Caco-2 (cell line): Measurements from ENCODE around the gene EXOSC9. TPM values are rescaled to one million over a fixed set of nuclear protein-coding genes. Genes with fewer than 3 reads are reported as not detected.

Experiments
- BruUV-seq: library from RNA; stranded (reverse); fragments of 400-500 nt; replicated peaks from 2 replicates; lab custom pipeline; 2021; lab: Mats Ljungman, UMichigan
- CTCF ChIA-PET: fragments of 300-600 bp; sonication (Branson Sonifier 250); formaldehyde crosslinking; loops from one replicate; lab custom pipeline; 2022; ENCODE audit warnings: antibody characterized with exemption; lab: Charles Lee
- POLR2A ChIA-PET: fragments of 300-600 bp; sonication (Branson Sonifier 250); formaldehyde crosslinking; loops from one replicate; lab custom pipeline; 2022; ENCODE audit warnings: antibody characterized with exemption; lab: Charles Lee
- DNase-seq, 2 experiments: peaks; one replicate each; pipeline versions ENCODE4 v3.0.0 to v3.0.0-alpha.2; 2020 to 2022
- H3K27me3 ChIP-seq: replicated peaks from 2 replicates; pipeline ENCODE4 v1.6.0; 2011; ENCODE audit warnings: low read length; ENCODE audit not compliant: control insufficient read depth, insufficient read depth
- H3K36me3 ChIP-seq: 2 replicates; pipeline ENCODE4 v1.5.1; 2011; ENCODE audit warnings: low read length; ENCODE audit not compliant: control insufficient read depth, insufficient read depth
- H3K4me1 ChIP-seq: fragments of 250-450 bp; sonication (Bioruptor Pico); 2 replicates; pipeline ENCODE4 v1.5.1; 2020; ENCODE audit warnings: mild to moderate bottlenecking
- H3K4me3 ChIP-seq: 2 replicates; pipeline ENCODE4 v1.5.1; 2011; ENCODE audit warnings: low read depth, mild to moderate bottlenecking, control low read depth, low read length
- H3K9me3 ChIP-seq: fragments of 250-450 bp; sonication (Bioruptor Pico); 2 replicates; pipeline ENCODE4 v1.5.1; 2020; ENCODE audit warnings: mild to moderate bottlenecking, moderate library complexity
- H3K27ac Mint-ChIP-seq: one replicate; pipeline ENCODE4 v1.8.0; 2022; ENCODE audit warnings: mixed read lengths; ENCODE audit not compliant: unreplicated experiment
- H3K27me3 Mint-ChIP-seq: one replicate; pipeline ENCODE4 v1.8.0; 2022; ENCODE audit warnings: mixed read lengths; ENCODE audit not compliant: insufficient read depth, unreplicated experiment
- H3K36me3 Mint-ChIP-seq: one replicate; pipeline ENCODE4 v1.8.0; 2022; ENCODE audit warnings: mild to moderate bottlenecking, mixed read lengths; ENCODE audit not compliant: insufficient read depth, unreplicated experiment
- H3K4me1 Mint-ChIP-seq: one replicate; pipeline ENCODE4 v1.8.0; 2022; ENCODE audit warnings: low read depth, mixed read lengths; ENCODE audit not compliant: unreplicated experiment
- H3K4me3 Mint-ChIP-seq: one replicate; pipeline ENCODE4 v1.8.0; 2022; ENCODE audit warnings: mild to moderate bottlenecking, moderate library complexity, mixed read lengths; ENCODE audit not compliant: unreplicated experiment
- H3K9me3 Mint-ChIP-seq: one replicate; pipeline ENCODE4 v1.8.0; 2022; ENCODE audit warnings: mixed read lengths; ENCODE audit not compliant: unreplicated experiment
- CTCF ChIP-seq, 2 experiments: fragments of 200-600 bp in 1 of 2; IDR thresholded peaks; 1 replicate in 1 of 2; 2 replicates in 1 of 2; pipeline versions ENCODE4 v1.5.1 to v1.8.0; 2011 to 2022; ENCODE audit warnings: antibody characterized with exemption in 1 of 2, control low read depth in 1 of 2, inconsistent platforms in 1 of 2, low read depth in 1 of 2, low read length in 1 of 2, mild to moderate bottlenecking in 1 of 2, moderate library complexity in 1 of 2; ENCODE audit not compliant: insufficient read depth in 1 of 2, severe bottlenecking in 1 of 2, unreplicated experiment in 1 of 2
- intact Hi-C: fragments of 100-400 bp; cut with micrococcal nuclease; formaldehyde crosslinking; loops from one replicate; pipeline ENCODE4 v1.10.0; 2022; ENCODE audit not compliant: unreplicated experiment
- total RNA-seq: library from RNA; stranded (reverse); gene quantifications from 2 replicates; pipeline ENCODE4 v1.2.3, GENCODE V29; 2022

EXOSC9 gene
- total RNA-seq, 1 experiment from 2014 or later, result 32.6 TPM

DNA sequence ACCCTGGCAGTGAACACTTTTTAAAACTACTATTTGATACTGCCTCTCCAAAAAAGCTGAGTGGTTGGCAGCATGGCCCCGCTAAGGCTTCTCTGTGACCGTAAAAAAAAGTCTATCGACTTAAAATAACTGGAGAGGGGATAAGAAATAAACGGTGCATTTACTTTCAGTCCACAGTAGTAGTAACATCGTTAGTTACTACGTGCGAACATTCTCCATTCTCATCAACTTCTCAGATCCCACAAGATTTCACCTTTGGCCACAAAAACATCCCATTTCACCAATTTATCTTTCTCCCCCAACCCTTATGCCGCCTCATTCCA is 524 bp upstream of the EXOSC9 start:
- Histone ChIP-seq H3K9me3 (no peaks in the 10 kb centered on the region), H3K4me3 (peak overlapping the region; percentile 92), H3K27me3 (no peaks in the 10 kb centered on the region), H3K4me1 (0 out of 2 replicates have a peak, but pooled peaks cover 7% of the 10 kb centered on the region), H3K36me3 (no peaks in the 10 kb centered on the region)
- BruUV-seq, result TSS peak; percentile 100
- intact Hi-C loops, result loop anchor here (5.0 kb wide), 2 partner anchors 103 to 352 kb away; partner anchors contain the start of genes ANXA5 and BLTP1
- Mint-ChIP-seq H3K4me1 (peaks cover 7% of the 10 kb centered on the region), H3K27ac (peak overlapping the region; percentile 94), H3K27me3 (no peaks in the 10 kb centered on the region), H3K9me3 (no peaks in the 10 kb centered on the region), H3K4me3 (peak overlapping the region; percentile 91), H3K36me3 (peaks cover 35% of the 10 kb centered on the region)
- ChIA-PET CTCF (no interaction called here), POLR2A (no interaction called here)
- TF ChIP-seq CTCF (IDR thresholded peaks at IDR 0.05; ENCODE audit: insufficient read depth in 1 of 2, low read depth in 1 of 2, low read length in 1 of 2, severe bottlenecking in 1 of 2, unreplicated experiment in 1 of 2), result no peak
- no peak for DNase-seq

DNA sequence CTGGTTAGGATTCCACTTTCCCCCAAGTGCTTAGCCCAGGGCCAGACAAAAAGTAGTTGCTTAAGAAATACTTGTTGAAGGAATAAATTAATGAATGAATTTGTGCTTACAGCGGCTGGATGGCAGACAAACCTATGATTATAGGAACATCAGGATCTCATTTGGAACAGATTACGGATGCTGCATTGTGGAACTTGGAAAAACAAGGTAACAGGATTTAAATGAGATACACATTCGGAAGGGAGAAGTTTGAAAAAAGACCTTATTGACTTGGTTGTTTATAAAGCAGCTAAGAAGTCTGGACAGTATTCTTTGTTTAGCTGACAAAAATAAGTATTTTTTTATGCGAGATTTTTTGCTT is 572 bp downstream of the EXOSC9 start:
- Mint-ChIP-seq H3K27ac (peak overlapping the region; percentile 94), H3K9me3 (no peaks in the 10 kb centered on the region), H3K4me1 (peaks cover 7% of the 10 kb centered on the region), H3K27me3 (no peaks in the 10 kb centered on the region), H3K36me3 (peaks cover 46% of the 10 kb centered on the region), H3K4me3 (peak overlapping the region; percentile 91)
- TSS peak; percentile 56 for BruUV-seq
- ChIA-PET POLR2A (no interaction called here), CTCF (no interaction called here)
- Histone ChIP-seq H3K4me1 (0 out of 2 replicates have a peak, but pooled peaks cover 7% of the 10 kb centered on the region), H3K4me3 (peak overlapping the region; percentile 92), H3K9me3 (no peaks in the 10 kb centered on the region), H3K27me3 (no peaks in the 10 kb centered on the region), H3K36me3 (no peaks in the 10 kb centered on the region)
- intact Hi-C loops, result loop anchor here (5.0 kb wide), 2 partner anchors 104 to 351 kb away; partner anchors contain the start of genes ANXA5 and BLTP1
- no peak for TF ChIP-seq CTCF (IDR thresholded peaks at IDR 0.05; ENCODE audit: insufficient read depth in 1 of 2, low read depth in 1 of 2, low read length in 1 of 2, severe bottlenecking in 1 of 2, unreplicated experiment in 1 of 2)
- no peak for DNase-seq

- no peaks in the 10 kb centered on the region for H3K9me3 Mint-ChIP-seq
- H3K4me3 ChIP-seq, result no peak overlapping the region
- TF ChIP-seq CTCF (IDR thresholded peaks at IDR 0.05; ENCODE audit: insufficient read depth in 1 of 2, low read depth in 1 of 2, low read length in 1 of 2, severe bottlenecking in 1 of 2, unreplicated experiment in 1 of 2), result no peak
- 0 out of 2 replicates have a peak, but pooled peaks cover 3% of the 10 kb centered on the region for H3K4me1 ChIP-seq
- no peak overlapping the region for H3K4me3 Mint-ChIP-seq
- no peaks in the 10 kb centered on the region for H3K9me3 ChIP-seq
- no peaks in the 10 kb centered on the region for H3K27me3 ChIP-seq
- ChIA-PET CTCF (no interaction called here), POLR2A (no interaction called here)
- peaks cover 81% of the 10 kb centered on the region for H3K36me3 Mint-ChIP-seq
- BruUV-seq, result no TSS peak
- H3K27ac Mint-ChIP-seq, result no peak overlapping the region
- H3K36me3 ChIP-seq, result no peaks in the 10 kb centered on the region
- no peaks in the 10 kb centered on the region for H3K27me3 Mint-ChIP-seq
- H3K4me1 Mint-ChIP-seq, result no peaks in the 10 kb centered on the region
- no peak for DNase-seq
- intact Hi-C loops, result no loop called here
Measured at GRCh38 chr4:121806411-121806810, 5.3 kb downstream of the EXOSC9 start.
